KOPT-K1 (cell line): Measurements from ENCODE around the gene SNAP23.
"Not testable (repeated sequence)": the region's sequence is repeated elsewhere in the genome, so short reads cannot be mapped to it uniquely, and the experiment has no call there.

Experiments used
- H3K27ac ChIP-seq: fragments of 200-600 bp; sonication (generic); 2 replicates; pipeline ENCODE4 v1.5.1; 2016; ENCODE audit warnings: antibody characterized with exemption, mild to moderate bottlenecking, low read depth, low read length; ENCODE audit not compliant: poor library complexity, severe bottlenecking
- H3K36me3 ChIP-seq: fragments of 200-600 bp; sonication (generic); 2 replicates; pipeline ENCODE4 v1.5.1; 2017; ENCODE audit warnings: antibody characterized with exemption, mild to moderate bottlenecking, low read length, moderate library complexity; ENCODE audit not compliant: insufficient read depth
- H3K9me3 ChIP-seq: fragments of 200-600 bp; sonication (generic); 2 replicates; pipeline ENCODE4 v1.5.1; 2017; ENCODE audit warnings: antibody characterized with exemption, low read length, mild to moderate bottlenecking; ENCODE audit not compliant: insufficient read depth, poor library complexity, severe bottlenecking

SNAP23 gene

GRCh38 chr15:42510258-42511006 is 15.0 kb downstream of the SNAP23 start:
- Histone ChIP-seq H3K36me3 (peaks cover 26% of the 10 kb centered on the region; the same call in 1 of the 2 replicates), H3K9me3 (no peaks in the 10 kb centered on the region), H3K27ac (no peak overlapping the region)

GRCh38 chr15:42511007-42511391 is 15.6 kb downstream of the SNAP23 start:
- H3K9me3 ChIP-seq = no peaks in the 10 kb centered on the region
- H3K36me3 ChIP-seq = peaks cover 31% of the 10 kb centered on the region; the same call in 1 of the 2 replicates
- H3K27ac ChIP-seq = no peak overlapping the region

DNA sequence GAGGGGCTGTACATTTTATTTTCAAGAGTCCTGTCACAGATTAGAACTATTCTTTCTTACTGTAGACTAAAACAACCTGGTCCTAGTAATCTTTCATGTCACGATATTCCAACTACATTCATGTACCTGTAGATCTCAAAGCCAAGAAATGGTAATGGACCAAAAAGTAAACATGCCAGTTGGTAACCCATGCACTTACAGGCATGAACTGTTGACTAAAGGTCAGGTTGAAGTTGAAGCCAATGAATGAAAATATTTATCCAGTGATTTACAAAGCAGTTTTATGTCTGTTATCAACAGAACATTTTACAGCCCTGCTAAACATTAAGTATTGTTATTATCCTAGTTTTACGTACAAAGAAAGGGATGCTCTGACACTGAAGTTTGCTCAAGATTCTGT is 27.9 kb downstream of the SNAP23 start:
- no peaks in the 10 kb centered on the region for H3K9me3 ChIP-seq
- peaks cover 15% of the 10 kb centered on the region; the same call in 1 of the 2 replicates for H3K36me3 ChIP-seq
- no peak overlapping the region for H3K27ac ChIP-seq

GRCh38 chr15:42528970-42529369 is 33.5 kb downstream of the SNAP23 start:
- Histone ChIP-seq H3K36me3 (peaks cover 38% of the 10 kb centered on the region), H3K27ac (no peak overlapping the region), H3K9me3 (no peaks in the 10 kb centered on the region)

GRCh38 chr15:42533246-42533645 is 37.8 kb downstream of the SNAP23 start:
- Histone ChIP-seq H3K9me3 (no peaks in the 10 kb centered on the region), H3K36me3 (peaks cover 61% of the 10 kb centered on the region)

GRCh38 chr15:42544853-42545629 is 49.6 kb downstream of the SNAP23 start:
- Histone ChIP-seq H3K27ac (no peak overlapping the region), H3K9me3 (no peaks in the 10 kb centered on the region), H3K36me3 (peaks cover 37% of the 10 kb centered on the region)

More at GRCh38 chr15:42533246-42533645, 37.8 kb downstream of the SNAP23 start:
- H3K27ac ChIP-seq = no peak overlapping the region

DNA sequence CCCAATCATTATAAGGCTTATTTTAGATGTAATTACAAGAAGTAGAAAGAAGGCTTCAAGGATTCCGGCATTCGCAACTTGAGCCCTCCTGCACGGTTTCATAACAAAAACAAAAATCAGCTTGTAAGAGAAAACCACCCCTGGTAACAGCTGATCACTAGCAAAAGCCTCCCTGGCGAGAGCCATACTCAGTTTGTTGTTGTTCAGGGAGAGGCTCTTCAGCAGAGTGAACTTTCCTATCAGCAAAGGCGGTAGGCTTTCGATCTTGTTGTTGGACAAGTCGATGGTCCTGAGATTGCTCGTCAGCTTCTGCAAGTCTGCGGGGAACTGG is 52.4 kb downstream of the SNAP23 start:
- Histone ChIP-seq H3K27ac (peak overlapping the region; percentile 96), H3K36me3 (peaks cover 37% of the 10 kb centered on the region), H3K9me3 (no peaks in the 10 kb centered on the region)

DNA sequence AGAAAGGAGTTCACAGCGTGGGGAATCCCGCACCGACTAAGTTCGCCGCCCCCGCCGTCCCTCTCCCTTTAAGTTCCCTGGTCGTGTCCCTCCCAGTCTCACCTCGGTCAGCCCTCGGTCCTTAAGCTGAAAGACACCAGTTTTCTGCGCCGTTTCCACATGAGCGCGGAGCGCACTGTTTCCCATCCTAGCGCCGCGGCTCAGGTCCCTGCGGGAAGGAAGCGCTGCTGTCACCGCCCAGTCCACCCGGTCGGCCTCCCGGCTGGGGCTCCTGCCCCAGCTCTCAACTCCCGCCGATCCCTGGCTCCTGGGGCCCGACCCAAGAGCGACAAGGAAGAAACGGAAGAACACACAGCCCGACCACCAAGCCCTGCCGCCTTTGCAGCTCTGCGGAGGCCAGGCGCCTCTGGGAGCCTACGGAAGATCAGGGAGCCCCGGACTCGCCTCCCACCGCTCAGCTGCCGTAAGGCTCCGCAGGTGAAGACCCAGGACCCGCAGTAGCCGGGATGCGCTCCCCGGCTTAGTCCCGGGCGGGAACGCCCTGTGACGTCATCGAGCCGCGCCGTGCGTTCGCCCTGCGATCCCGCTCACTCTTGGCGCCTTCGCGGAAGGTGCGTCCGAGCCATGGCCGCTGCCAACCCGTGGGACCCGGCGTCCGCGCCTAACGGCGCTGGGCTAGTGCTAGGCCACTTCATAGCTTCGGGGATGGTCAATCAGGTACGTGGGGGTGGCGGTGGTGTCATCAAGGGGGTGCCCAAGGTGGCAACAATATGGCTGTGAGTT is 53.0 kb downstream of the SNAP23 start, which contains the start of the genes HAUS2 and LRRC57:
HAUS2 (plus strand) TSS at position 590 of the 783 bp plus-strand sequence; CDS start at position 625, 35 bp downstream.
LRRC57 (minus strand) TSS at position 545 of the 783 bp plus-strand sequence; CDS start at position 186, 359 bp downstream.
- peaks cover 35% of the 10 kb centered on the region for H3K36me3 ChIP-seq
- no peaks in the 10 kb centered on the region for H3K9me3 ChIP-seq
- peak within 1 kb of the TSS; percentile 96 for H3K27ac ChIP-seq

GRCh38 chr15:42549032-42549491 is 53.6 kb downstream of the SNAP23 start:
- Histone ChIP-seq H3K36me3 (peaks cover 33% of the 10 kb centered on the region), H3K9me3 (no peaks in the 10 kb centered on the region), H3K27ac (peak overlapping the region; percentile 96)

DNA sequence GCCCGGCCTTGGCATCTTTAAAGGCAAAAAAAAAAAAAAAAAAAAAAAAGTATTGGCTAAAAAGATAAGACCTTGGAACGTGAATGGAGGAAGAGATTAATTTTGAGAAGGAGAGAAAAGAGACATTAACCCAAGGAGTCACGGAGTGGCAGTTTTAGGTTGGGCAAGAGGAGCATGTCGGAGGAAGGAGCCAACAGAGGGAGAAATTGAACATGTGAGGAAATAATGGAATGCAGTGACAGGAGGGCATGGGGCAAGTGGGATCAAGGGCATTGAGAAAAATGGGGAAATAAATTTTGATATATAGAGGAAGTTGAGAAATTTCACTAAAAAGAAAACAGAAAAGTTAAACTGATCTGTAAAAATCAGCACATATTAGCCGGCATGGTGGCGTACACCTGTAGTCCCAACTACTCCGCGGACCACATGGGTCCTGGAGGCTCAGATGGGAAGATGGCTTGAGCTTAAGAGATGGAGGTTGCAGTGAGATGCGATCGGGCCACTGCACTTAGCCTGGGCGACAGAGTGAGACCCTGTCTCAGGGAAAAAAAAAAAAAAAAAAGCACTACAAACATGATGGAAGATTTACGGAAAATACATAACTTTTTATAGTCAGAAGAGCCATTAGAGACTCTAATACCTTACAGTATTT is 54.4 kb downstream of the SNAP23 start:
- Histone ChIP-seq H3K36me3 (peaks cover 25% of the 10 kb centered on the region), H3K27ac (no peak overlapping the region), H3K9me3 (no peaks in the 10 kb centered on the region)

- Histone ChIP-seq H3K36me3 (peaks cover 25% of the 10 kb centered on the region), H3K27ac (no peak overlapping the region), H3K9me3 (no peaks in the 10 kb centered on the region)
Observed at GRCh38 chr15:42553554-42553953, 58.1 kb downstream of the SNAP23 start.

- H3K27ac ChIP-seq, H3K9me3 ChIP-seq: not testable (repeated sequence)
Observed at GRCh38 chr15:42556550-42557207, 61.2 kb downstream of the SNAP23 start.

DNA sequence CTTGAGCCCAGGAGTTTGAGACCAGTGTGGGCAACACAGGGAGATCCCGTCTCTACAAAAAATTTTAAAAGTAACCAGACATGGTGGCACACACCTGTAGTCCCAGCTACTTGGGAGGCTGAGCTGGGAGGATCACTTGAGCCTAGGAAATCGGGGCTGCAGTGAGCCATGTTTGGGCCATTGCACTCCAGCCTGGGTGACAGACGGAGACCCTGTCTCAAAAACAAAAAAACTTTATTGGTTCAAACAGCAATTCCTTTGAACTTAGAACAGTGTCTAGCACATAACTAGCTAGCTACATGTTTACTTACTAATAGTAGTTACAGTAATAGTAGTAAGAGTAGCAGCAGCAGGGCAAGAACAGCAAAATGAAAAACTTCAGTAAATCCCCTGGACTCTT is 63.3 kb downstream of the SNAP23 start:
- no peak overlapping the region for H3K27ac ChIP-seq
- peaks cover 72% of the 10 kb centered on the region for H3K36me3 ChIP-seq
- H3K9me3 ChIP-seq = no peaks in the 10 kb centered on the region

More at GRCh38 chr15:42556550-42557207, 61.2 kb downstream of the SNAP23 start:
- H3K36me3 ChIP-seq = peaks cover 56% of the 10 kb centered on the region
